Ammon's horn (tissue), 1 donor: ENCODE data around the gene PDXDC1.
"Not testable (repeated sequence)": the region's sequence is repeated elsewhere in the genome, so short reads cannot be mapped to it uniquely, and the experiment has no call there.

ENCODE experiments used
- DNase-seq: peaks from one replicate; pipeline ENCODE4 v3.0.0-alpha.2; 2016; ENCODE audit warnings: low spot score

PDXDC1 gene

DNA sequence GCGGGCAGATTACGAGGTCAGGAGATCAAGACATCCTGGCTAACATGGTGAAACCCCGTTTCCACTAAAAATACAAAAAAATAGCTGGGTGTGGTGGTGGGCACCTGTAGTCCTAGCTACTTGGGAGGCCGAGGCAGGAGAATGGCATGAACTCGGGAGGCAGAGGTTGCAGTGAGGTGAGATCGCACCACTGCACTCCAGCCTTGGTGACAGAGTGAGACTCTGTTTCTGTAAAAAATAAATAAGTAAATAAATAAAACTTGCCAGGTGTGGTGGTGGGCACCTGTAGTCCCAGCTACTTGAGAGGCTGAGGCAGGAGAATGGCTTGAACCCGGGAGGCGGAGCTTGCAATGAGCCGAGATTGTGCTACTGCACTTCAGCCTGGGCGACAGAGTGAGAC, 38.1 kb downstream of the PDXDC1 start:
- DNase-seq = not testable (repeated sequence)

DNA sequence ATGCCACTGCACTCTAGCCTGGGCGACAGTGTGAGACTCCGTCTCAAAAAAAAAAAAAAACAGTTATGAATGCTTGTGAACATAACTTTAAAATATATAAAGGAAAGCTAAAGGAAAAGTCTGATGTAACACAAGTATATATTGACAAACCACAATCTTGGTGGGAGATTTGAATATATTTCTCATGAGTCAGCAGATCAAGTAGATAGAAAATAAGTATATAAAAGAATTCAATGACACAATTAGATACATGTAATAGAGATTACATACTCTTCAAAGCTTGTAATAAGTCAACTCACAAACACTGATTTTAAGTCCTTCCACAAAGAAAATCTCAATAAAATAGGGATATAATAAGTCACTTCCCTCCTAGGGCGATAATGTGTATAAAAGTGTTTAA, 40.8 kb downstream of the PDXDC1 start:
- not testable (repeated sequence) for DNase-seq

DNA sequence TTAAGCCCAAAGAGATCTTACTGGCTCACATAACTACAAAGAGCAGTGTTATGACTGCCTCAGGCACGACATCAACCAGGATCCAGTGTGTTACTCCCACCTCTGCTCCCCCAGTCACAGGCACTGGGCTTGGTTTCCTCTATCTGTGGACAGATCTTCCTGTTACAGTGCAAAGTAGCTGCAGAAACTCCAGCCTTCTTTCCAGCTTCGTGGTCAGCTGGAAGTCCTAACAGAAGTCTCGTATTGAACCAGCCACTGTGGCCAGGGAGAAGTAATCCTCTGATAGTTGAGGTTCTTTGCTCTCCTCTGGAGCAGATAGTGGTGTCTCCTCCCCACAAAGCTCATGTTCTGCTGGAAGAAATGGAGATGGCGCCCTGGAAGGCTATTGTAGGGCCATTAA, 41.5 kb downstream of the PDXDC1 start:
- DNase-seq = not testable (repeated sequence)

DNA sequence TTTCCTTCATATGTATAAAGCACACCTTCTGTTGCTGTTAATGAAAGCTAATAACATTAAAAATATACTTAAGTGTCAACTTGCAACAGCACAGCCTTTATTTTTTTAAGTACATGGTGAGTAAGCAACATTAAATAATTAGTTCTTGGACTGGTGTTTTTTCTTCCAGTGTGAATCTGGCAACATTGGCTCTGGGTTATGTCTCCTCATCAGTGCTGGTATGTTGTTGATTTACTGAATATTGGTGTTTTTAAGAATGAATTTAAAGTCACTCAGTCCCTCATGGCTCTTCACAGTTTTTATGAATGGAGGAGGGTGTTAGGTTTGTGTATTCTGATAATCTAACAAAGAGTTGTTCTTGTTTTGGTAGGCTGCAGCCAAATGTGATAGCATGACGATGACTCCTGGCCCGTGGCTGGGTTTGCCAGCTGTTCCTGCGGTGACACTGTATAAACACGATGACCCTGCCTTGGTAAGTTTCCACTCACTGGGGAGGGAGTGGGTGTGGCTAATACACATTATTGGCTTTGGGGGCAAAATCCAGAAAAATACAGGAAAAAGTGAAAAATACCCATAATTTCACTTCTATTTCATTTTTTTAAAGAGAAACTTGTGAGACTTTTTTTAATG, 42.2 kb downstream of the PDXDC1 start:
- not testable (repeated sequence) for DNase-seq

DNA sequence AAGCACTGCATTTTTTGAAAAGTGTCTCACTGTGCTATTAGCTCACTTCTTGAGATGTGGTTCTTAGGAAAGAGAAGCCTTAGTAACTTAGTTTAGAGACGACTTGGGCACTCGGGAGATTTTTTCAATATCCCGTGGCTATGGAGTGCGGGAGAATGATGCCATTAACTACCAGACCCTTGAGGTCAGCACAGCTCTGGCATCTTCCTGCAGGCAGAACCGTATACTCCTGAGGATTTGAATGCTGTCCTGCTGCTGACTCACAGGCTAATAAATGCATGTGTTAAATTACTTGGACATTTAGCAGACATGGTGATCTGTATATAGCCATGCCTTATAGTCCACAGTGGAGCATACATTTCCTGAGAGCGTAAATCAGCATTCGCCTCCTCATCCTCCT, 46.6 kb downstream of the PDXDC1 start:
- DNase-seq = not testable (repeated sequence)

DNA sequence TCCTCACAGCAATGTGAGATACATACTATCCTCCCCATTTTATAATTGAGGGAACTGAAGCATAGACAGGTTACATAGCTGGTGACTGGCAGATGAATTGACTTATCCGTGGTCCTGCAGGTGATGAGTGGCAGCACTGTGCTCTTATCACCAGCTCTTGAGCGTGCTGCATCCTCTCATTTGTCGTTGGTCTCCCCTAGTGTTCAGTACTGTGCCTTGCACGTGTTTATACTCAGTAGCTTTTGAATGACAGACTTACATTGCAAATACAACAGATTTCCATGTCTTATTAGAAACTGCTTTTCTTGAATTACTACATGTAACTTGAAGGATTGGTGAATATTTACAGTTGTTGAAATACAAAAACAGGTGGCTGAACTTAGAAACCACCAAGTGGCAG, 47.4 kb downstream of the PDXDC1 start:
- DNase-seq = peak; percentile 50

DNA sequence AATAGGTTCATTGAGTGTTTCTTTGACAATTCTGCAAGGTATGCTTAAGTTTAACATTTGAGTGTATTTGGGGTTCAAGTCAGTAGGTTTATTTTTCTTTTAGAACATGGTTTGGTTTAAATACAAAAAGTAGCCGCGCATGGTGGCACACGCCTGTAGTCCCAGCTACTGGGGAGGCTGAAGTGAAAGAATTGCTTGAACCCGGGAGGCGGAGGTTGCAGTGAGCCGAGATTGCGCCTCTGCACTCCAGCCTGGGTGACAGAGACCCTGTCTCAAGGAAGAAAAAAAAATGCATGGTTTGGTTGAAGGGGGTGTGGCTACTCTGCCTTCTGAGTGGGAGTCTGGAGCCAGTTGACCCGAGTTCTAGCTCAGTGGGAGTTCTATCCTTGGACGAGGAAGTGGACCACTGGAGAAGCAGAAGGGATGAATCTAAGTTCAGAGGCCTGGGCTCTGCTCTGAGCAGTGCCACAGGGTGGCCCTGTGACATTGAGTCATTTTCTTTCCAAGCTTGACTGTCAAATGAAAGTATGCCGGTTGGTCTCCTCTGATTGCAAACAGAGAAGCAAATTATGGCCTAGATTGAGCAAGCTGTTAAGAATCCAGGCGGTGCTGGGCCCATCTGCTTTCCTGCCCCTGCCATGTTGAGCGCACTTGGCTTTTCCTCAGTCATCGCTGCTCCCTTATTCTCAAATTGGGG, 48.7 kb downstream of the PDXDC1 start:
- DNase-seq = not testable (repeated sequence)

DNA sequence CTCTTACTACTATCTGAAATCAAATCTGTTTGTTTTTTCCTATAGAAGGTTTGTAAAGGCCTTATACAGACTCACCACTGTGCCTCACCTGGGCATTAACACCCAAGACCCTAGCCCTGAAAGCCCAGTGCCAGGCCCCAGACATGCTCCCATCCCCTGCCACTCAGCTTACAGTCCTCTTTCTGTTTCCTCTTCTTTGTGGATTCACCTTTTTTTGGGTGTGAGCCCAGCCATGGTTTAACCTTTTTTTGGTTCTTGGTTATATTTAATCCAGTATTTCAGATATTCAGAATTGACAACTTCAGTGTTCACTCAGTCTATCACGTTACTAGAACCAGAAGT, 50.0 kb downstream of the PDXDC1 start:
- not testable (repeated sequence) for DNase-seq

DNA sequence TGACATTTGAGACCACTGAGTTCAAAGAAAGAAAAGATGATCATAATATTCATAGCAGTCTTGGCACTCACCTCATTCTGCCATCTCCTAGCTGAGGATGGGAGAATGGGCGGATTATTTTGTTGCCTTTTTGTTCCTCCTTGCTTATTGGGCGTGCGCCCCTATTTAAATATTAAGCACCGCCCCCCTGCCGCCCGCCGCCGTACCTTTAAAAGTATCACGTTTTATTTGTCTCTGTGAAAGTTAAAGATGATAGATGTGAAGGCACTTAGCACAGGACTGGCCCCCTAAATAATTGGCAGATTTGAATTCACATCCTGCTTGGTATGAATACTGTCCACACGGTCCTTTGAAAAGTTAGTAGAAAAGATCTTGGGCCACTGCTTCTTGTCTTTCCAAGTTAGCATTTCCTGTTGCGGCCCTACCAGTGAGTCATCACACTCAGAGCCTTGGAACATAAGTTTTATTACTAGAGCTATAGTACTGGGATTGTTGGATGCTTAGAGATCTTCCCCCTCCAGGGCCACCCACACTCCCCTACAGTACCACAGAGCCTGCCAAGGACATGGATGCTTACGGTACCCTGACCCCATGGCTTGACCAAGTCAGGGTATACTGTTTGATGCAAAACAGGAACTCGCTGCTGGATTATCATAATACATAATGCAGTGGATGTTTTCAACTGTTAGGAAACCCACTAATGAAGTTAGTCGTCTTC, 50.6 kb downstream of the PDXDC1 start:
- DNase-seq = not testable (repeated sequence)

DNA sequence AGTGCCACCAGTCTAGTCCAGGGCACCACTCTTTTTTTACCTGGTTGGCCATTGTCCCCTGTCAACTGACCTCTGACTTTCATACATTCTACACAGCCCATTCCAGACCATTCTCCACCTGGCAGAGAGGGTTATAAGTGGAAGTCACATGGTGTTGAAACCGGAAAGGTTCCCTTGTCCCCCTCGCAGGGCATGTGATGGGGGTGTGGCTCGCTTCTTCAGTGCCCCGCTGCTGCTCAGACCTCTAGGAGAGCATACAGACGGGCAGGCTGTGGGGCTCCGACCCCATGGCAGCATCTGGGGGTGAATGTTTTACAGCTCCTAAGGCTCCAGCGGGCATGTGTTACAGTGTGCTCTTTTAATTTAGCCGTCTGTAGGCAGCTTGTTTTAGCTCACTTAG, 52.2 kb downstream of the PDXDC1 start:
- not testable (repeated sequence) for DNase-seq

DNA sequence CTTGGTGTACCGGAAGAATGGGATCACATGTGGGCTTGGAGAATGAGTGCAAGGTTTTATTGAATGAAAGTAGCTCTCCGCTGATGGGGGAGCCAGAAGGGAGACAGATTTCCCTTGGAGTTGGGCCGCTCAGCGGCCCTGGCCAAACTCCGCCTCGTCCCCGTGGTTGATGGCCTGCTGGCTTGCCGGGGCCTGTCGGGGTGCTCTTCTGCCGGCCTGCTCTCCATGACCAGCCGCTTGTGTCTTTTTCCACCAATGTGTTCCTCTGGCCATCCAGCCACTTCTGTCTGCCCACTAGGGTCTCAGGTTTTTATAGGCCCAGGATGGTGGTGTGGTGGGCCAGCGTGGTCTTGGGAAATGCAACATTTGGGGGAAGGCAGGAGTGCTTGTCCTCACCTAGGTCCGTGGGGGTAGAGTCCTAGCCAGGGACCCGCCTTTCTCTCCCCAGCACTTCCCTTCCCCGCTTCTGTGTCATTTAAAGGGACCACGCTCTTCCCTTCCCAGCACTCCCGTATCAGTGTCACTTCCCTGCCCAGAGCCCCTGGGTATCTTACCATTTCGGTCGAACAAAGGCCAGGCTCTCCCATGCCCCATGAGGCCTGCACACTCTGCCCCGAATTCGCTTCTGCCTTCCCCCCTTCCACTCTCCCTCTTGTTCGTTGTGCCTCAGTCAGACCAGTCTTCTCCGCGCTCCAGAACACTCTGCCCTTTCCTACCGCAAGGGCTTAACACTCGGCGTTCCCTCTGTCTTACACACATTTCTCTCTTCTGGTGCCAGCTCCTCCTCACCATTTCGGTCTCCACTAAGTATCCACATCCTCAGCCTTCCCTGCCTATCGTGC, 52.9 kb downstream of the PDXDC1 start:
- DNase-seq = not testable (repeated sequence)

DNA sequence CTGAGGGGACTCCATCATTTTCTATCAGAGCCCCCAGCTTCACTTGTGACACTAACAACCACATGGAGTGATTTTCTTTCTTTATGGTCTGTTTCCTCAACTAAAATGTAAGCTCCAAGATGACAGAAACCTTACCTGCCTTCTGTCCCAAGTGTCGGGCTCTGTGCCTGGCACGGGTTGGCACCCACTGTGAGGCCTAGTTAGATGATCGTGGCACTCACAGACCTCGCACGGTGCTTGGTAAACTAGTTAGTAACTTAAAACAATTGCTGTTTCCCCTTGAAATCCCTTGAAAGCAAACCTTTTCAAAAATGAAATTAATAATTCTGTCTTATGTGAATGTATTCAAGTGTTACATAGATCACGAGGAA, 53.5 kb downstream of the PDXDC1 start:
- not testable (repeated sequence) for DNase-seq

DNA sequence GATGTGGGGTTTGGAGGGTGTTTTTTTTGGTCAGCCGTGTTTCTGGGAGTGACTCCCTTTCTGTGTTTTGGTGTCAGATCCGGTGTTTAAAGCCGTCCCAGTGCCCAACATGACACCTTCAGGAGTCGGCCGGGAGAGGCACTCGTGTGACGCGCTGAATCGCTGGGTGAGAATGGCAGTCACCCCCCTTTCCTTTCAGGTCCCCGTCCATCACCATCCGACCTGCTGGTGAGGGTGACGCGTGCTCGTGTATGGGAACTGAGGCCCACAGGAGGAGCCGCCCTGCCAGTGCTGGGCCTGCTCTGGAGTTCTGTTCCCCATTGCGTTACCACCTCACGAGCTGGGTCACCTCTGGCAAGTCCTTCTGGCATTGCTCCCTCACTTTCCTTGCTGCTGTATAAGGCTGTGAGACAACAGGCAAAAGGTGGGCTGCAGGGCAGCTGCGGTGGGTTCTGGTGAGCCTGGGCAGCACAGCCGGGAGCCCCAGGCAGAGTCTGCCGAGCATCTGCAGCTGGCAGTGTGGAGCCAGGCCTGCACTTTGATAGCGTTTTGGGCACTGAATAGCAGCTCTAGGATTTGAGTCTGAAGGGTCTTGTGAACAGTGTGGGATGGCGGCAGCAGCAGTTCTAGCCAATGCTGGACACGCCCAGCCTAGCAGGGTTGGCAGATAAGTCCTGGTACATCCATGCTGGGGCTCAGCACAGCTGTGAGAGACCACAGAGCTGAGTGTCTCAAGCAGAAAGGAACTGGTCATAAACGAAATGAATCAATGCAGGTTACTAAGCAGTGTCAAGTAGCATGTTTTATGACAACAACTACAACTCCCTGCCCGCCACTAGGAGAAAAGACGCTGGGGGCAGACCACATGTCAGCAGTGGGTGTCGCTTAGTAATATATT, 54.2 kb downstream of the PDXDC1 start:
- not testable (repeated sequence) for DNase-seq

DNA sequence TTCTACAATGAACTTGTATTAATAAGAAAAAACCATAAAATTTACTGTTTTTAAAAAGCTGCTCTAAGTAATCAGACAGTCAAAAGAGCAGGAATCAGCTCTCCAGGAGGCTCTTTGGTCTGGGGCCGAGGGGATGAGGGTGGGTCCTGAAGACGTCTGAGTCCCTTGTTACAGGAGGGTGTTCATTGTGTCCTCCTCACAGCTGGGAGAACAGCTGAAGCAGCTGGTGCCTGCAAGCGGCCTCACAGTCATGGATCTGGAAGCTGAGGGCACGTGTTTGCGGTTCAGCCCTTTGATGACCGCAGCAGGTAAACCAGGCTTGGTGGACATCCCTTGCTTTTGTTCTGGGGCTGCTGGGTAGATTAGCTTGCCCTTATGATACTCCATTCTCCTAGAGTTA, 54.9 kb downstream of the PDXDC1 start:
- DNase-seq = not testable (repeated sequence)

DNA sequence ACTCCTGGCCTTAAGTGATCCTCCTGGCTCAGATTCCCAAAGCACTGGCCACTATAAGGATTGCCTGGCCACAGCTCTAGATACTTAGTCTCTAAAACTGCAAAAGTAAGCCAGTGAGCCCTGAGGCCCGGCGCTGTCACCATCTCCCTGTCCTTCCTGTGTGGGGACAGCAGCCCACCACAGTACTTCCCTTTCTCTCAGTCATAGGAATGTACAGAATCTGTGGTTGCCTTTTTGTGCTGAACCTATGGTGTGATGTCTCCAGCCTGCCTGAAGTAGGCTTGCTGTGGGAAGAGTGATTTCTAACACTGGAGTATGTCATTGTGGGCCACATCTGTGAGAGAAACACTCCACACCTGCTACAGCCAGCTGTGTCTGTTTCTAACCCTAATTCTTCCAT, 56.4 kb downstream of the PDXDC1 start:
- no peak for DNase-seq

DNA sequence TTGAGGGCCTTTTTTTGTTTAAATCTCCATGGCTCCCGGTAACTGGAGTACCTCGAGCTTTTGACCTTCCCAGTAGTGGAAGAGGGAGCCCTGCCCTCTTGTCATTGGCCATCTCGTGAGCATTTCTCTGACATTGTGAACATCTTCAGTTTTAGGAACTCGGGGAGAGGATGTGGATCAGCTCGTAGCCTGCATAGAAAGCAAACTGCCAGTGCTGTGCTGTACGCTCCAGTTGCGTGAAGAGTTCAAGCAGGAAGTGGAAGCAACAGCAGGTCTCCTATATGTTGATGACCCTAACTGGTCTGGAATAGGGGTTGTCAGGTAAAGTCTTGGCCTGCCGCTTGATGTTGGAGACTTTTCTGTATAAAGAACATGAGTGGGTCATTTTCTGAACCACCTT, 56.8 kb downstream of the PDXDC1 start:
- DNase-seq = no peak

DNA sequence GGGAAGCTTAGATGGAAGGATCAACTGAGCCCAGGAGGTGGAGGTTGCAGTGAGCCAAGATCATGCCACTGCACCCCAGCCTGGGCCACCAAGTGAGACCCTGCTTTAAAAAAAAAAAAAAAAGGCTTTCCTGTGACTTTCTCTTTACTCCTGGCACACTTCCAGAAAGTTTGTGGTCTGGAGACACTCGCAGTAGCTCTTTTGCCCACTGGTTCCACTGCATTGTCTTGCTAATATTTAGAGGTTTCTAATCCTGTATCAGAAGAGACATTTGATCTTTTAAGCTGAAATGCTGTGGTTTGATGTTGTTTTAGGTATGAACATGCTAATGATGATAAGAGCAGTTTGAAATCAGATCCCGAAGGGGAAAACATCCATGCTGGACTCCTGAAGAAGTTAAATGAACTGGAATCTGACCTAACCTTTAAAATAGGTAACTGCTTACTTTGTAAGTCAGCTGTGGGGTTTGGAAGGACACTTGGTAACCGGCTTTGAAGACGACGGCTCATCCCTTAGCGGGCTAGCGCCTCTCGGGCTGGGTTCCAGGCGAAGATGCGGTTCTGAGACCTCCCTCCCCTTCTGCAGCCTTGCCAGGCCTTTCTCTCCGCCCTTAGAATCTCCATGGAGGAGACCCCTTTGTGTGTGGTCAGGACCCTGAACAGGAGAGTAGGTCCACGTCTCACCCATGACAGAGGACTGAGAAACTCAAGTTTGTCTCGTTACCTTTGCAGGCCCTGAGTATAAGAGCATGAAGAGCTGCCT, 57.9 kb downstream of the PDXDC1 start:
- DNase-seq = no peak

DNA sequence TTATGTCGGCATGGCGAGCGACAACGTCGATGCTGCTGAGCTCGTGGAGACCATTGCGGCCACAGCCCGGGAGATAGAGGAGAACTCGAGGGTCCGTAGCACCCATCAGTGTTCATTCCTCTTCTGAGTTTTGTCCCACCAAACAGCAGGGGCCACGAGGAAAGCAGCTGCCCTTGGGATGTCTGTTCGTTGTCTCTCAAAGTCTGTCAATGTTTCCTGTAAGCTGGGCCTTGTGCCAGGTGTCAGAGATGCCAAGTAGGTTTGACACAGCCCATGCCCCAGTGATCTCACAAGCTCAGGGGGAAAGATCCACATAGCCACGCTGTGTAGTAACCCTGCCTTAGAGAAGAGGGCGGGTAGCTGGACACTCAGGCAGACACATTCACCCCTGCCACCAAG, 58.5 kb downstream of the PDXDC1 start:
- no peak for DNase-seq

DNA sequence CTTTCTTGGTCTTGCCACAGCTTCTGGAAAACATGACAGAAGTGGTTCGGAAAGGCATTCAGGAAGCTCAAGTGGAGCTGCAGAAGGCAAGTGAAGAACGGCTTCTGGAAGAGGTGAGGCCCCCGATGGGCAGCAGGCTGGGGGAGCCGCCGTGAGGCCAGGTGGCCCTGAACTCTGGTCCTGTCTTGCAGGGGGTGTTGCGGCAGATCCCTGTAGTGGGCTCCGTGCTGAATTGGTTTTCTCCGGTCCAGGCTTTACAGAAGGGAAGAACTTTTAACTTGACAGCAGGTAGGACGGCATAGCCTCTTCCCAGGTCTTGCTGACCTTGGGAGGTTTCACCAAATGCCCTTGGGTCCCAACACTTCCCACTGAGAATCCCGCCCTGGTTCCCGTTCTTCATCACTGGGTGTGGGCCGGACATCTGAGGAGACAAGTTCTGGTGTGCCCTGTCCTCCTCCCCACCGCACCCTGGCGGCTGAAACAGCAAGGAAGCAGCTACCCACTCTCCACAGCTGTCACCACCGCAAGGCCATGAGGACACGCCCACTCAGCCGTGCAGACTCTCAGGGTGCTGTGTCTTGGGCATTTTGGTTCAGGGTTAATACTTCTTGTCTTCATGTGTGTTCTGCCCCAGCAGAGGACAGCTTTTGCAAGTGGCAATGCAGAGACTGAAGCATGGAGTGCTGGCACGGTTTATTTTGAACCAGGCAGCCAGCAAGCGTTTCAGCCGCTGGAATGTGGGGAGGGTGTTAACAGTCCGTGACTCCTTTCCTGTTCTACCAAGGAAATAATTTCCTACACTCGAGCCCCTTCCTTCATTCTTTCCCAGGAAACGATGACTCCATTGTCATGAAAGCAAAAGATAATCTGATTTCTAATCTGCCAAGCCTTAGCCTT, 59.7 kb downstream of the PDXDC1 start:
- no peak for DNase-seq
